Measurements from ENCODE around the gene TMEM164. TPM values are rescaled to one million over a fixed set of nuclear protein-coding genes. Genes with fewer than 3 reads are reported as not detected.

Gene TMEM164
- polyA plus RNA-seq, 1 experiment = 7.7 TPM

DNA sequence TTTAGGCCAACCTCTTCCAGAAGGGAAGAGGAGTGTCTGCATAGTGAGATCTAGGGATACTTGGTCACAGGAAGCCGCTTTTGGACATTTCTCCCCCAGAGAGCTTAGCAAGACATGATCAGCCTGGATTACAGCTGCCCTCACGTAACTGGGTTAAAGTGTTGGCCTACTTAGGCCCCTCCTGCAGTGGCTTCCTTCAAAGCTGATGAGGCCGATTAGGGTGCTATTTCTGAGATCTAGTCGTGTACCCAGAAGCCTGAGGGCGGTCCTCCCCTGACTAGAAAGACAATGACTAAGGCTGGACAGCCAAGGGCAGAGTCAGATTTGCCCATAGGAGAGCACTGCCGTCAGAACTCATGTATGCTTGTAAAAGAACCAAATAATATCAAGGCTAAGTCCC is 180.0 kb downstream of the TMEM164 start:
- H3K27me3 ChIP-seq (ENCODE audit: control insufficient read depth, insufficient read depth, low read length) = no peaks in the 10 kb centered on the region
- H3K36me3 ChIP-seq (ENCODE audit: control insufficient read depth, insufficient read depth, low read length) = no peaks in the 10 kb centered on the region
- DNase-seq (ENCODE audit: low read depth) = no peak
- POLR2A ChIA-PET = no interaction called here
- CTCF ChIA-PET = interaction anchor here (0.7 to 1.5 kb wide), 2 partner anchors 10 to 25 kb away, joined by 3 read pairs; no protein-coding TSS in a partner anchor
- no peak overlapping the region for H3K4me3 ChIP-seq (ENCODE audit: low read depth, low read length)
- TF ChIP-seq, protein P1, sequence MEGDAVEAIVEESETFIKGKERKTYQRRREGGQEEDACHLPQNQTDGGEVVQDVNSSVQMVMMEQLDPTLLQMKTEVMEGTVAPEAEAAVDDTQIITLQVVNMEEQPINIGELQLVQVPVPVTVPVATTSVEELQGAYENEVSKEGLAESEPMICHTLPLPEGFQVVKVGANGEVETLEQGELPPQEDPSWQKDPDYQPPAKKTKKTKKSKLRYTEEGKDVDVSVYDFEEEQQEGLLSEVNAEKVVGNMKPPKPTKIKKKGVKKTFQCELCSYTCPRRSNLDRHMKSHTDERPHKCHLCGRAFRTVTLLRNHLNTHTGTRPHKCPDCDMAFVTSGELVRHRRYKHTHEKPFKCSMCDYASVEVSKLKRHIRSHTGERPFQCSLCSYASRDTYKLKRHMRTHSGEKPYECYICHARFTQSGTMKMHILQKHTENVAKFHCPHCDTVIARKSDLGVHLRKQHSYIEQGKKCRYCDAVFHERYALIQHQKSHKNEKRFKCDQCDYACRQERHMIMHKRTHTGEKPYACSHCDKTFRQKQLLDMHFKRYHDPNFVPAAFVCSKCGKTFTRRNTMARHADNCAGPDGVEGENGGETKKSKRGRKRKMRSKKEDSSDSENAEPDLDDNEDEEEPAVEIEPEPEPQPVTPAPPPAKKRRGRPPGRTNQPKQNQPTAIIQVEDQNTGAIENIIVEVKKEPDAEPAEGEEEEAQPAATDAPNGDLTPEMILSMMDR (IDR thresholded peaks at IDR 0.05; ENCODE audit: insufficient read depth, low read depth, low read length) = no peak

- TF ChIP-seq, protein P1 (IDR thresholded peaks at IDR 0.05; ENCODE audit: insufficient read depth, low read depth, low read length) = no peak
- no peaks in the 10 kb centered on the region for H3K27me3 ChIP-seq (ENCODE audit: control insufficient read depth, insufficient read depth, low read length)
- DNase-seq (ENCODE audit: low read depth) = no peak
- H3K36me3 ChIP-seq (ENCODE audit: control insufficient read depth, insufficient read depth, low read length) = no peaks in the 10 kb centered on the region
- ChIA-PET CTCF (interaction anchor here (0.7 to 1.5 kb wide), 2 partner anchors 10 to 25 kb away, joined by 3 read pairs; no protein-coding TSS in a partner anchor), POLR2A (no interaction called here)
- no peak overlapping the region for H3K4me3 ChIP-seq (ENCODE audit: low read depth, low read length)
Measured at GRCh38 chrX:110183314-110183713, 180.4 kb downstream of the TMEM164 start.

- H3K36me3 ChIP-seq (ENCODE audit: control insufficient read depth, insufficient read depth, low read length) = no peaks in the 10 kb centered on the region; the same call in 1 of the 2 replicates
- ChIA-PET POLR2A (interaction anchor here (0.6 kb wide), 1 partner anchor 10 kb away, joined by 4 read pairs; no protein-coding TSS in a partner anchor), CTCF (no interaction called here)
- no peak overlapping the region for H3K4me3 ChIP-seq (ENCODE audit: low read depth, low read length)
- DNase-seq (ENCODE audit: low read depth) = no peak
- TF ChIP-seq, protein P1 (IDR thresholded peaks at IDR 0.05; ENCODE audit: insufficient read depth, low read depth, low read length) = no peak
- no peaks in the 10 kb centered on the region for H3K27me3 ChIP-seq (ENCODE audit: control insufficient read depth, insufficient read depth, low read length)
Measured at GRCh38 chrX:110188701-110189558, 186.0 kb downstream of the TMEM164 start.

DNA sequence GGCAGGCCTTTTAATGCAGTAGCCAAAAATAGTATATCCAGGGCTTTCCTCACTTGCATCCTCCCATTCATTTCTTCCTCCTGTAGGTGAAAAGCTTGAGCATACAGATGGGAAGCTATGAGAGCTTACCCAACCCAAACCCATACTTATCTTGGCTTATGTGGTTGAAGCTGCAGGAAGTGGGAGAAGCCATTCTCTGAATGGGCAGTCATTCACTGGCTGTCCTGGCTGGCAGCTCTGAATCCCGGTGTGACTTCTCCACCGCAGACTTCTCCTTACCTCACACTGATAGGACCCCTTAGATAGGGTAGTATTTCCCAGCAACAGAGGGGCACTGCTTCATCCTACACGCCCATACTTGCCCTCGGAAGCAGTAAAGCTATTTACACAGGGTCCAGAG is 189.6 kb downstream of the TMEM164 start:
- TF ChIP-seq, protein P1 (IDR thresholded peaks at IDR 0.05; ENCODE audit: insufficient read depth, low read depth, low read length) = no peak
- Histone ChIP-seq H3K27me3 (ENCODE audit: control insufficient read depth, insufficient read depth, low read length) (no peaks in the 10 kb centered on the region), H3K36me3 (ENCODE audit: control insufficient read depth, insufficient read depth, low read length) (no peaks in the 10 kb centered on the region; the same call in 1 of the 2 replicates), H3K4me3 (ENCODE audit: low read depth, low read length) (no peak overlapping the region)
- POLR2A ChIA-PET = no interaction called here
- no peak for DNase-seq (ENCODE audit: low read depth)
- CTCF ChIA-PET = interaction anchor here (1.2 kb wide), 1 partner anchor 9 kb away, joined by 3 read pairs; no protein-coding TSS in a partner anchor

DNA sequence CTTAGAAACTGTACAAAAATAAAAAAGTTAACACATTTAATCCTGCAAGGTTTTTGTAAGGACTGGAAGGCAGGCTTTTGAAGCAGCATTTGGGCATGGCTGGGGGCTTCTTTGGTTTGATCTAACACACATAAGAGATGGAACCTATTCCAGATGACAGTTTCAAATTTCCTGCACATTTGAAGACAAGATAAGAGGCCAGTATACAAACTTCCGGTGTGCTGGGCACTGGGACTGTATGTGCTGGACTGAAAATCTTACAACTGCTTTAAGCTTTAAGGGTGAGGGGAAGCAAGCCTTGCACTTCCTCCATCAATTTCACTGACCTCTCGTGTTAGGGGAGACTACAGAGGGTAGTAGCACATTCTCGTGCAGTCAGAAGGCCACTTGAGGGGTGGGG is 192.1 kb downstream of the TMEM164 start:
- TF ChIP-seq, protein P1 (IDR thresholded peaks at IDR 0.05; ENCODE audit: insufficient read depth, low read depth, low read length) = no peak
- Histone ChIP-seq H3K36me3 (ENCODE audit: control insufficient read depth, insufficient read depth, low read length) (peaks cover 1% of the 10 kb centered on the region; the same call in 1 of the 2 replicates), H3K4me3 (ENCODE audit: low read depth, low read length) (no peak overlapping the region), H3K27me3 (ENCODE audit: control insufficient read depth, insufficient read depth, low read length) (no peaks in the 10 kb centered on the region)
- POLR2A ChIA-PET = no interaction called here
- CTCF ChIA-PET = no interaction called here
- no peak for DNase-seq (ENCODE audit: low read depth)
